ENCODE measurements around the gene TRAFD1. TPM values are rescaled to one million over a fixed set of nuclear protein-coding genes. Genes with fewer than 3 reads are reported as not detected.

Gene TRAFD1
- total and polyA plus RNA-seq, 2 experiments from 2014 or later, result 17.4 to 30.4 TPM

DNA sequence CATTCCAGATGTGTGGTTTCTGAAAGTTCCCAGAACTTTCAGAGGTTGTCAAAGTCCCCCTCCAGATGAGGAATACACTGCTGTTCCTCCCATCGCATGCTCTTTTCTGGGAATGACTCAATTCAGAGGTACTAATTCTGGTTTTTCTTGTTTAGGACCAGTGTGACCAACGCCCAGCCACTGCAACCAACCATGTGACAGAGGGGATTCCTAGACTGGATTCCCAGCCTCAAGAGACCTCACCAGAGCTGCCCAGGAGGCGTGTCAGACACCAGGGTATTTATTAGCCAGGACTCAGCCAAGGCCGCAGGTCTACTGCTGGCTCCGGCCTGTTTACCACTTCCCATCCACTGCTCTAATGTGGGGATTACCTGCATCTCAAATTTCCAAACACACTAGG lies 24.2 kb downstream of the TRAFD1 start:
- H3K27ac Mint-ChIP-seq, result no peak overlapping the region
- H3K9me3 Mint-ChIP-seq, result no peaks in the 10 kb centered on the region
- H3K79me2 ChIP-seq (replicated peaks; ENCODE audit: insufficient read depth), result no peaks in the 10 kb centered on the region
- no peaks in the 10 kb centered on the region for H3K4me1 ChIP-seq (ENCODE audit: insufficient read depth)
- no peaks in the 10 kb centered on the region for H3F3A ChIP-seq (replicated peaks; ENCODE audit: low read depth)
- no peak for DNase-seq (ENCODE audit: low spot score)
- no peak overlapping the region for H3K27ac ChIP-seq (ENCODE audit: low read depth)
- H3K4me3 ChIP-seq, result no peak overlapping the region
- no peaks in the 10 kb centered on the region for H3K9me2 ChIP-seq (ENCODE audit: insufficient read depth)
- no peaks in the 10 kb centered on the region for H3K4me1 Mint-ChIP-seq
- peaks cover 60% of the 10 kb centered on the region for H3K36me3 Mint-ChIP-seq (ENCODE audit: low read depth)
- no peaks in the 10 kb centered on the region for H3K27me3 ChIP-seq (ENCODE audit: insufficient read depth)
- ATAC-seq, result no peak
- H3K4me3 Mint-ChIP-seq, result no peak overlapping the region
- peaks cover 46% of the 10 kb centered on the region for H3K36me3 ChIP-seq (ENCODE audit: insufficient read depth)
- no peak overlapping the region for H2AFZ ChIP-seq
- TF ChIP-seq JUNB (IDR thresholded peaks at IDR 0.05; ENCODE audit: unreplicated experiment) (no peak), STAT1 (IDR thresholded peaks at IDR 0.05; ENCODE audit: unreplicated experiment) (no peak), ZNF331 (CRISPR knock-in tag; IDR thresholded peaks at IDR 0.05; ENCODE audit: low read depth) (no peak), NANOG (IDR thresholded peaks at IDR 0.05; ENCODE audit: borderline replicate concordance) (no peak), CREB1 (CRISPR knock-in tag; IDR thresholded peaks at IDR 0.05; ENCODE audit: low read depth) (no peak), ZNF114 (CRISPR knock-in tag; IDR thresholded peaks at IDR 0.05) (no peak), EZH2phosphoT487 (IDR thresholded peaks at IDR 0.05; ENCODE audit: unreplicated experiment) (no peak), POLR2AphosphoS5 (IDR thresholded peaks at IDR 0.05; ENCODE audit: low read depth) (no peak), EZH2 (IDR thresholded peaks at IDR 0.05; ENCODE audit: low read depth, unreplicated experiment) (no peak)
- TF ChIP-seq, protein P1, sequence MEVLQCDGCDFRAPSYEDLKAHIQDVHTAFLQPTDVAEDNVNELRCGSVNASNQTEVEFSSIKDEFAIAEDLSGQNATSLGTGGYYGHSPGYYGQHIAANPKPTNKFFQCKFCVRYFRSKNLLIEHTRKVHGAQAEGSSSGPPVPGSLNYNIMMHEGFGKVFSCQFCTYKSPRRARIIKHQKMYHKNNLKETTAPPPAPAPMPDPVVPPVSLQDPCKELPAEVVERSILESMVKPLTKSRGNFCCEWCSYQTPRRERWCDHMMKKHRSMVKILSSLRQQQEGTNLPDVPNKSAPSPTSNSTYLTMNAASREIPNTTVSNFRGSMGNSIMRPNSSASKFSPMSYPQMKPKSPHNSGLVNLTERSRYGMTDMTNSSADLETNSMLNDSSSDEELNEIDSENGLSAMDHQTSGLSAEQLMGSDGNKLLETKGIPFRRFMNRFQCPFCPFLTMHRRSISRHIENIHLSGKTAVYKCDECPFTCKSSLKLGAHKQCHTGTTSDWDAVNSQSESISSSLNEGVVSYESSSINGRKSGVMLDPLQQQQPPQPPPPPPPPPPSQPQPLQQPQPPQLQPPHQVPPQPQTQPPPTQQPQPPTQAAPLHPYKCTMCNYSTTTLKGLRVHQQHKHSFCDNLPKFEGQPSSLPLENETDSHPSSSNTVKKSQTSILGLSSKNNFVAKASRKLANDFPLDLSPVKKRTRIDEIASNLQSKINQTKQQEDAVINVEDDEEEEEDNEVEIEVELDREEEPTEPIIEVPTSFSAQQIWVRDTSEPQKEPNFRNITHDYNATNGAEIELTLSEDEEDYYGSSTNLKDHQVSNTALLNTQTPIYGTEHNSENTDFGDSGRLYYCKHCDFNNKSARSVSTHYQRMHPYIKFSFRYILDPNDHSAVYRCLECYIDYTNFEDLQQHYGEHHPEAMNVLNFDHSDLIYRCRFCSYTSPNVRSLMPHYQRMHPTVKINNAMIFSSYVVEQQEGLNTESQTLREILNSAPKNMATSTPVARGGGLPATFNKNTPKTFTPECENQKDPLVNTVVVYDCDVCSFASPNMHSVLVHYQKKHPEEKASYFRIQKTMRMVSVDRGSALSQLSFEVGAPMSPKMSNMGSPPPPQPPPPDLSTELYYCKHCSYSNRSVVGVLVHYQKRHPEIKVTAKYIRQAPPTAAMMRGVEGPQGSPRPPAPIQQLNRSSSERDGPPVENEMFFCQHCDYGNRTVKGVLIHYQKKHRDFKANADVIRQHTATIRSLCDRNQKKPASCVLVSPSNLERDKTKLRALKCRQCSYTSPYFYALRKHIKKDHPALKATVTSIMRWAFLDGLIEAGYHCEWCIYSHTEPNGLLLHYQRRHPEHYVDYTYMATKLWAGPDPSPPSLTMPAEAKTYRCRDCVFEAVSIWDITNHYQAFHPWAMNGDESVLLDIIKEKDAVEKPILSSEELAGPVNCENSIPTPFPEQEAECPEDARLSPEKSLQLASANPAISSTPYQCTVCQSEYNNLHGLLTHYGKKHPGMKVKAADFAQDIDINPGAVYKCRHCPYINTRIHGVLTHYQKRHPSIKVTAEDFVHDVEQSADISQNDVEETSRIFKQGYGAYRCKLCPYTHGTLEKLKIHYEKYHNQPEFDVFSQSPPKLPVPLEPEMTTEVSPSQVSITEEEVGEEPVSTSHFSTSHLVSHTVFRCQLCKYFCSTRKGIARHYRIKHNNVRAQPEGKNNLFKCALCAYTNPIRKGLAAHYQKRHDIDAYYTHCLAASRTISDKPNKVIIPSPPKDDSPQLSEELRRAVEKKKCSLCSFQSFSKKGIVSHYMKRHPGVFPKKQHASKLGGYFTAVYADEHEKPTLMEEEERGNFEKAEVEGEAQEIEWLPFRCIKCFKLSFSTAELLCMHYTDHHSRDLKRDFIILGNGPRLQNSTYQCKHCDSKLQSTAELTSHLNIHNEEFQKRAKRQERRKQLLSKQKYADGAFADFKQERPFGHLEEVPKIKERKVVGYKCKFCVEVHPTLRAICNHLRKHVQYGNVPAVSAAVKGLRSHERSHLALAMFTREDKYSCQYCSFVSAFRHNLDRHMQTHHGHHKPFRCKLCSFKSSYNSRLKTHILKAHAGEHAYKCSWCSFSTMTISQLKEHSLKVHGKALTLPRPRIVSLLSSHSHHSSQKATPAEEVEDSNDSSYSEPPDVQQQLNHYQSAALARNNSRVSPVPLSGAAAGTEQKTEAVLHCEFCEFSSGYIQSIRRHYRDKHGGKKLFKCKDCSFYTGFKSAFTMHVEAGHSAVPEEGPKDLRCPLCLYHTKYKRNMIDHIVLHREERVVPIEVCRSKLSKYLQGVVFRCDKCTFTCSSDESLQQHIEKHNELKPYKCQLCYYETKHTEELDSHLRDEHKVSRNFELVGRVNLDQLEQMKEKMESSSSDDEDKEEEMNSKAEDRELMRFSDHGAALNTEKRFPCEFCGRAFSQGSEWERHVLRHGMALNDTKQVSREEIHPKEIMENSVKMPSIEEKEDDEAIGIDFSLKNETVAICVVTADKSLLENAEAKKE (CRISPR knock-in tag; IDR thresholded peaks at IDR 0.05), result no peak
- TF ChIP-seq, protein P2, sequence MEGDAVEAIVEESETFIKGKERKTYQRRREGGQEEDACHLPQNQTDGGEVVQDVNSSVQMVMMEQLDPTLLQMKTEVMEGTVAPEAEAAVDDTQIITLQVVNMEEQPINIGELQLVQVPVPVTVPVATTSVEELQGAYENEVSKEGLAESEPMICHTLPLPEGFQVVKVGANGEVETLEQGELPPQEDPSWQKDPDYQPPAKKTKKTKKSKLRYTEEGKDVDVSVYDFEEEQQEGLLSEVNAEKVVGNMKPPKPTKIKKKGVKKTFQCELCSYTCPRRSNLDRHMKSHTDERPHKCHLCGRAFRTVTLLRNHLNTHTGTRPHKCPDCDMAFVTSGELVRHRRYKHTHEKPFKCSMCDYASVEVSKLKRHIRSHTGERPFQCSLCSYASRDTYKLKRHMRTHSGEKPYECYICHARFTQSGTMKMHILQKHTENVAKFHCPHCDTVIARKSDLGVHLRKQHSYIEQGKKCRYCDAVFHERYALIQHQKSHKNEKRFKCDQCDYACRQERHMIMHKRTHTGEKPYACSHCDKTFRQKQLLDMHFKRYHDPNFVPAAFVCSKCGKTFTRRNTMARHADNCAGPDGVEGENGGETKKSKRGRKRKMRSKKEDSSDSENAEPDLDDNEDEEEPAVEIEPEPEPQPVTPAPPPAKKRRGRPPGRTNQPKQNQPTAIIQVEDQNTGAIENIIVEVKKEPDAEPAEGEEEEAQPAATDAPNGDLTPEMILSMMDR (conservative IDR thresholded peaks at IDR 0.05; ENCODE audit: low read depth in 2 of 2), result no peak
- TF ChIP-seq, protein P3, sequence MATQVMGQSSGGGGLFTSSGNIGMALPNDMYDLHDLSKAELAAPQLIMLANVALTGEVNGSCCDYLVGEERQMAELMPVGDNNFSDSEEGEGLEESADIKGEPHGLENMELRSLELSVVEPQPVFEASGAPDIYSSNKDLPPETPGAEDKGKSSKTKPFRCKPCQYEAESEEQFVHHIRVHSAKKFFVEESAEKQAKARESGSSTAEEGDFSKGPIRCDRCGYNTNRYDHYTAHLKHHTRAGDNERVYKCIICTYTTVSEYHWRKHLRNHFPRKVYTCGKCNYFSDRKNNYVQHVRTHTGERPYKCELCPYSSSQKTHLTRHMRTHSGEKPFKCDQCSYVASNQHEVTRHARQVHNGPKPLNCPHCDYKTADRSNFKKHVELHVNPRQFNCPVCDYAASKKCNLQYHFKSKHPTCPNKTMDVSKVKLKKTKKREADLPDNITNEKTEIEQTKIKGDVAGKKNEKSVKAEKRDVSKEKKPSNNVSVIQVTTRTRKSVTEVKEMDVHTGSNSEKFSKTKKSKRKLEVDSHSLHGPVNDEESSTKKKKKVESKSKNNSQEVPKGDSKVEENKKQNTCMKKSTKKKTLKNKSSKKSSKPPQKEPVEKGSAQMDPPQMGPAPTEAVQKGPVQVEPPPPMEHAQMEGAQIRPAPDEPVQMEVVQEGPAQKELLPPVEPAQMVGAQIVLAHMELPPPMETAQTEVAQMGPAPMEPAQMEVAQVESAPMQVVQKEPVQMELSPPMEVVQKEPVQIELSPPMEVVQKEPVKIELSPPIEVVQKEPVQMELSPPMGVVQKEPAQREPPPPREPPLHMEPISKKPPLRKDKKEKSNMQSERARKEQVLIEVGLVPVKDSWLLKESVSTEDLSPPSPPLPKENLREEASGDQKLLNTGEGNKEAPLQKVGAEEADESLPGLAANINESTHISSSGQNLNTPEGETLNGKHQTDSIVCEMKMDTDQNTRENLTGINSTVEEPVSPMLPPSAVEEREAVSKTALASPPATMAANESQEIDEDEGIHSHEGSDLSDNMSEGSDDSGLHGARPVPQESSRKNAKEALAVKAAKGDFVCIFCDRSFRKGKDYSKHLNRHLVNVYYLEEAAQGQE (IDR thresholded peaks at IDR 0.05; ENCODE audit: unreplicated experiment), result no peak
- TF ChIP-seq, protein P4, sequence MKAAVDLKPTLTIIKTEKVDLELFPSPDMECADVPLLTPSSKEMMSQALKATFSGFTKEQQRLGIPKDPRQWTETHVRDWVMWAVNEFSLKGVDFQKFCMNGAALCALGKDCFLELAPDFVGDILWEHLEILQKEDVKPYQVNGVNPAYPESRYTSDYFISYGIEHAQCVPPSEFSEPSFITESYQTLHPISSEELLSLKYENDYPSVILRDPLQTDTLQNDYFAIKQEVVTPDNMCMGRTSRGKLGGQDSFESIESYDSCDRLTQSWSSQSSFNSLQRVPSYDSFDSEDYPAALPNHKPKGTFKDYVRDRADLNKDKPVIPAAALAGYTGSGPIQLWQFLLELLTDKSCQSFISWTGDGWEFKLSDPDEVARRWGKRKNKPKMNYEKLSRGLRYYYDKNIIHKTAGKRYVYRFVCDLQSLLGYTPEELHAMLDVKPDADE (IDR thresholded peaks at IDR 0.05), result no peak
- 0 out of 2 replicates have a peak, but pooled peaks cover 6% of the 10 kb centered on the region for H4K20me1 ChIP-seq (replicated peaks; ENCODE audit: insufficient read depth)
- no peak overlapping the region for H3K4me2 ChIP-seq
- H3K27me3 Mint-ChIP-seq (ENCODE audit: insufficient read depth, low read depth, poor library complexity), result no peaks in the 10 kb centered on the region
